ENCODE measurements around the gene ARL6IP4. TPM values are rescaled to one million over a fixed set of nuclear protein-coding genes. Genes with fewer than 3 reads are reported as not detected.

The ARL6IP4 gene
- total and polyA plus RNA-seq, 7 experiments from 2014 or later: 137 to 295 (median 186) TPM

DNA sequence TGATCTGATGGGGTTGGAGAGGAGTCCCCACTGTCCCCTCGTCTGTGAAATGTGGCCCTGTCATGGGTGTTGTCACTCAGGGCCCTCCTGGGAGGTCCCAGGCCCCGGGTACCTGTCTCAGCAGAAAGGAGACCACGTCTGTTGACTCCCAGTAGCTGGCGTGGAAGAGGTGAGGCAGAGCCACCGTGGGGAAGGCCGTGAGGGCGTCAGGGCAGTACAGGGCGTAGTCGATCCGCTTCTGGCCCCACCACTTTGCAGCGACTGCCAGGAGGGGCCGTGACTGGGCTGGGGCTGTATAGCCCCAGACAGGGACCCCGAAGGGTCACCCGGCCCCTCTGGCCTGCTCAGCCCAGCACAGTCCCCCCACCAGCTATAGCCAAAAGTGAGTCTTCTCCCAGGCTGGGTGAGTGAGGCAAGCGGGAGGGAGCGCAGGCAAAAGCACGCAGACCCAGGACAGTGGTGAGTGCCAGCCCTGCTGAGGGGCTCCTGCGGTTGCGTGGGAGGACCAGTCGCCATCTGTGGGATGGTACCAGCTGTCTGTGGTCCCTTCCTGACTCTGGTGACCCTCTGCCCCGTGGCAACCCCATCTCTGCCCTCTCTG, 8.2 kb downstream of the ARL6IP4 start:
- peaks cover 0 to 11% (median 5%) of the 10 kb centered on the region in 5 donors for H3K36me3 Mint-ChIP-seq
- Histone ChIP-seq H3K27ac (ENCODE audit: low read depth, low read length) (no peak overlapping the region), H3K4me3 (ENCODE audit: low read length) (no peak overlapping the region), H3K9me3 (ENCODE audit: control insufficient read depth in 2 of 3, low read length in 3 of 3) (no peaks in the 10 kb centered on the region), H3K4me1 (ENCODE audit: control insufficient read depth in 2 of 2, insufficient read depth in 2 of 2, low read length in 2 of 2) (no peaks in the 10 kb centered on the region), H3K36me3 (ENCODE audit: control insufficient read depth in 2 of 3, insufficient read depth in 3 of 3, low read length in 3 of 3) (peaks cover 0 to 91% (median 11%) of the 10 kb centered on the region in 3 experiments), H3K27me3 (ENCODE audit: control insufficient read depth in 2 of 2, insufficient read depth in 2 of 2, low read length in 2 of 2) (no peaks in the 10 kb centered on the region)
- H3K27ac Mint-ChIP-seq: peak overlapping the region in 1 of 9 donors; percentile 43
- DNase-seq: no peak
- H3K4me3 Mint-ChIP-seq: no peak overlapping the region
- no peak for ATAC-seq
- POLR2A ChIA-PET: no interaction called here
- no peaks in the 10 kb centered on the region for H3K27me3 Mint-ChIP-seq
- peaks cover 8 to 16% (median 13%) of the 10 kb centered on the region in 7 donors for H3K4me1 Mint-ChIP-seq
- intact Hi-C loops (cut with micrococcal nuclease): no loop called here
- CTCF ChIA-PET: no interaction called here
- H3K9me3 Mint-ChIP-seq: no peaks in the 10 kb centered on the region

DNA sequence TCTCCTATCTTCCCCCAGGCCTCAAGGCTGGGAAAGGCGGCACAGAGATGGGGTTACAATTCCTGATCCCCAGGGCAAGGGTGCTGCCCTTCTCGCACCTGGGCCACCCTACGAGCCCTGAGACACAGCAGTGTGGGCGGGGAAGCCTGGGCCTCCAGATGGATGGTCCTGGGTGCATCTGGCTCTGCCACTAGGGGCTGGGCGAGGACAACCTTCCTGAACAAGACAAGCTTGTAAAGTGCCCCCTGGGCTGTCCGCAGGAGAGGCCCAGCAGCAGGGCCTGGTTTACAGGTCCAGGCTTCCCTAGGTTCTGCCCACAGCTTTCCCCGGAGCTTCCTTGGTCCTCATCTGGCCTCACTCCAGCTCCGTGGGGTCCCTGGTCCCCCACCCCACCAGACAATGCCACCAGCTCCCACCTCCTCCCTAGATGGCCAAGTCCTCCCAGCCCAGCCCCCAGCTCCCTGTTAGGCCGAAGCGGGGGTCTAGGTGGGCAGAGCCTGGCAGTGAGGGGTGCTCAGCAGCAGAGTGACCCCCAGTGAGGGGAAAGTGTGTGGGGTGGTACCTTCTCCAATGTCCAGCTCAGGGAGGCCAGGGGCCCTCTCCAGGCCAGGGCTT, 8.9 kb downstream of the ARL6IP4 start:
- Mint-ChIP-seq H3K27ac (no peak overlapping the region), H3K4me1 (peaks cover 3 to 11% (median 8%) of the 10 kb centered on the region in 7 donors), H3K36me3 (peaks cover 0 to 11% (median 5%) of the 10 kb centered on the region in 5 donors), H3K27me3 (no peaks in the 10 kb centered on the region), H3K4me3 (no peak overlapping the region), H3K9me3 (no peaks in the 10 kb centered on the region)
- ChIA-PET CTCF (no interaction called here), POLR2A (interaction anchor here (0.9 kb wide), 1 partner anchor 244 kb away, joined by 3 read pairs; the partner anchor contains the start of genes MPHOSPH9 and MTRFR)
- intact Hi-C loops (cut with micrococcal nuclease): no loop called here
- Histone ChIP-seq H3K27ac (ENCODE audit: low read depth, low read length) (no peak overlapping the region), H3K4me3 (ENCODE audit: low read length) (no peak overlapping the region), H3K36me3 (ENCODE audit: control insufficient read depth in 2 of 3, insufficient read depth in 3 of 3, low read length in 3 of 3) (peaks cover 0 to 88% (median 11%) of the 10 kb centered on the region in 3 experiments), H3K4me1 (ENCODE audit: control insufficient read depth in 2 of 2, insufficient read depth in 2 of 2, low read length in 2 of 2) (no peaks in the 10 kb centered on the region), H3K9me3 (ENCODE audit: control insufficient read depth in 2 of 3, low read length in 3 of 3) (no peaks in the 10 kb centered on the region), H3K27me3 (ENCODE audit: control insufficient read depth in 2 of 2, insufficient read depth in 2 of 2, low read length in 2 of 2) (no peaks in the 10 kb centered on the region)
- DNase-seq: no peak
- ATAC-seq: no peak

DNA sequence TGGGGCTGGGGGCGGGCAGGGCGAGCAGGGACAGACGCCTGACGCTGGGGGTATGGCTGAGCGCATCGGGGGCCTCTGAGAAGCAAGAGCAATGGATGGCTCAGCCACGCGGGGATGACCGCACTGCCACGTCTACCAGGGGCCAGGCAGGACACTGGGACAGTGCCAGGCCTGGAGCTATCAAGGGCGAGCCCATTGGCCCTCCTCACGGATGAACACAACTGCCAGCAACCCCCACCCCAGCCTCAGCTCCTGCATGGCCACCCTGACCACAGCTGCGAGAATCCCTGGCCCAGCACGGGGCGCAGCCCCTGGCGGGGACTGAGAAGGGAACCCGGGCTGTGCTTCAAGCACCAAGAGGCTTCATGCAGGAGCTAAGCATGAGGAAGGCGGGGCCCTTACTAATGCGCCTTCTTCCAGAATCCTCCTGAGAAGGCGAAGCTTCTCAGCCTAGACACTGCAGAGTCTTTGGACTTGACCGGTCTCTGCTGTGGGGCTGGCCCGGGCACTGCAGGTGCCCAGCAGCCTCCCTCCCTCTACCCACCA, 9.5 kb downstream of the ARL6IP4 start:
- ChIA-PET CTCF (no interaction called here), POLR2A (interaction anchor here (0.6 to 0.9 kb wide), 2 partner anchors 243 to 1521 kb away, joined by 3 read pairs; partner anchors contain the start of genes MPHOSPH9 and MTRFR)
- Mint-ChIP-seq H3K36me3 (peaks cover 0 to 9% (median 3%) of the 10 kb centered on the region in 5 donors), H3K4me1 (peaks cover 0 to 5% (median 2%) of the 10 kb centered on the region in 7 donors), H3K9me3 (no peaks in the 10 kb centered on the region), H3K4me3 (no peak overlapping the region), H3K27me3 (no peaks in the 10 kb centered on the region), H3K27ac (no peak overlapping the region)
- no peak overlapping the region for H3K27ac ChIP-seq (ENCODE audit: low read depth, low read length)
- no peak for DNase-seq
- no peaks in the 10 kb centered on the region for H3K4me1 ChIP-seq (ENCODE audit: control insufficient read depth in 2 of 2, insufficient read depth in 2 of 2, low read length in 2 of 2)
- no peak for ATAC-seq
- no peak overlapping the region for H3K4me3 ChIP-seq (ENCODE audit: low read length)
- no peaks in the 10 kb centered on the region for H3K9me3 ChIP-seq (ENCODE audit: control insufficient read depth in 2 of 3, low read length in 3 of 3)
- no peaks in the 10 kb centered on the region for H3K27me3 ChIP-seq (ENCODE audit: control insufficient read depth in 2 of 2, insufficient read depth in 2 of 2, low read length in 2 of 2)
- peaks cover 0 to 88% (median 11%) of the 10 kb centered on the region in 3 experiments for H3K36me3 ChIP-seq (ENCODE audit: control insufficient read depth in 2 of 3, insufficient read depth in 3 of 3, low read length in 3 of 3)
- intact Hi-C loops (cut with micrococcal nuclease): no loop called here

- H3K27me3 Mint-ChIP-seq: no peaks in the 10 kb centered on the region
- no peak for DNase-seq
- intact Hi-C loops (cut with micrococcal nuclease): no loop called here
These were observed 10.1 kb downstream of the ARL6IP4 start for GRCh38 chr12:122990561-122990960.

GRCh38 chr12:122990961-122991622, 10.6 kb downstream of the ARL6IP4 start:
- peaks cover 0 to 89% (median 11%) of the 10 kb centered on the region in 3 experiments for H3K36me3 ChIP-seq (ENCODE audit: control insufficient read depth in 2 of 3, insufficient read depth in 3 of 3, low read length in 3 of 3)
- Mint-ChIP-seq H3K36me3 (peaks cover 0 to 8% (median 0%) of the 10 kb centered on the region in 5 donors), H3K9me3 (no peaks in the 10 kb centered on the region), H3K4me1 (no peaks in the 10 kb centered on the region), H3K4me3 (no peak overlapping the region), H3K27me3 (no peaks in the 10 kb centered on the region), H3K27ac (peak overlapping the region in 2 of 9 donors; percentile 4 to 71)
- ChIA-PET POLR2A (interaction anchor here (0.6 to 1.6 kb wide), 3 partner anchors 9 to 1981 kb away, joined by 3 read pairs; no protein-coding TSS in a partner anchor), CTCF (no interaction called here)
- no peak overlapping the region for H3K27ac ChIP-seq (ENCODE audit: low read depth, low read length)
- H3K4me1 ChIP-seq (ENCODE audit: control insufficient read depth in 2 of 2, insufficient read depth in 2 of 2, low read length in 2 of 2): no peaks in the 10 kb centered on the region
- no peak for DNase-seq
- no peak overlapping the region for H3K4me3 ChIP-seq (ENCODE audit: low read length)
- intact Hi-C loops (cut with micrococcal nuclease): no loop called here
- H3K27me3 ChIP-seq (ENCODE audit: control insufficient read depth in 2 of 2, insufficient read depth in 2 of 2, low read length in 2 of 2): no peaks in the 10 kb centered on the region
- H3K9me3 ChIP-seq (ENCODE audit: control insufficient read depth in 2 of 3, low read length in 3 of 3): no peaks in the 10 kb centered on the region
- no peak for ATAC-seq

More at GRCh38 chr12:122990561-122990960, 10.1 kb downstream of the ARL6IP4 start:
- H3K9me3 ChIP-seq (ENCODE audit: control insufficient read depth in 2 of 3, low read length in 3 of 3): no peaks in the 10 kb centered on the region
- CTCF ChIA-PET: no interaction called here
- ATAC-seq: no peak
- no peak overlapping the region for H3K4me3 Mint-ChIP-seq
- no peaks in the 10 kb centered on the region for H3K4me1 ChIP-seq (ENCODE audit: control insufficient read depth in 2 of 2, insufficient read depth in 2 of 2, low read length in 2 of 2)
- no peaks in the 10 kb centered on the region for H3K9me3 Mint-ChIP-seq
- no peak overlapping the region for H3K4me3 ChIP-seq (ENCODE audit: low read length)
- H3K27me3 ChIP-seq (ENCODE audit: control insufficient read depth in 2 of 2, insufficient read depth in 2 of 2, low read length in 2 of 2): no peaks in the 10 kb centered on the region
- peaks cover 0 to 88% (median 11%) of the 10 kb centered on the region in 3 experiments for H3K36me3 ChIP-seq (ENCODE audit: control insufficient read depth in 2 of 3, insufficient read depth in 3 of 3, low read length in 3 of 3)
- POLR2A ChIA-PET: interaction anchor here (0.6 to 0.7 kb wide), 3 partner anchors 16 to 1980 kb away, joined by 3 read pairs; no protein-coding TSS in a partner anchor
- H3K27ac Mint-ChIP-seq: peak overlapping the region in 1 of 9 donors; percentile 62
- no peak overlapping the region for H3K27ac ChIP-seq (ENCODE audit: low read depth, low read length)
- peaks cover 0 to 8% (median 0%) of the 10 kb centered on the region in 5 donors for H3K36me3 Mint-ChIP-seq
- no peaks in the 10 kb centered on the region for H3K4me1 Mint-ChIP-seq

DNA sequence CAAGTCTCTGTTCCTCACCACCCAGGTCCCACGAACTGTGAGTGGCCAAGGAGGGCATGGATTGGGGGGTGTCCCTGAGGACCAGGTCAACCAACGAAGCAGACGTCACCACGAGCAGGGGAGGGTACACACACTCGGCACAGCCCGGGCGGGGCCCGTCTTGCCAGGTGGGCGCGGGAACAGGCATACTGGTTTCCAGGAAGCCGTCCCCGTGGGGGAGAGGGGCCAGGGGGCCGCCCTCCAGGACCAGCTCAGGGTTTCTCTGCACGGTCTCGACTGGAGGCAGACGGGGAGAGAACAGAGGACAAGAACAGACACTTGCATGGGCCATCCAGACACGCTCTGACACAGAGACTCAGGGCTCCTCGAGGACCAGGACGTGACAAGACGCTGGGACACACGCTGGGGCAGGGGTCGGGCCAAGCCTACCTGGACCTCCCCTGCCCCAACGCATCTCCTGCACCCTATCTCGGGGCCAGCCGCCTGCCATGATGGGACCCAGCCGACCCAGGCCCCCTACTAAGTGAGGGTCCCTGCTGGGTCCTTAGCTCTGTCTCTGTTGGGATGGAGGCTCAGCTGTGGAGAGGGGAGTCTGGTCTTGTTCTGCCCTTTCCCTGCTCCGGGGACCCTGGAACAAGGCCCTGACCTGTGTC, 11.3 kb downstream of the ARL6IP4 start:
- DNase-seq: no peak
- Mint-ChIP-seq H3K36me3 (peaks cover 0 to 8% (median 0%) of the 10 kb centered on the region in 5 donors), H3K4me3 (no peak overlapping the region), H3K9me3 (no peaks in the 10 kb centered on the region), H3K27ac (peak overlapping the region in 2 of 9 donors; percentile 4 to 38), H3K4me1 (no peaks in the 10 kb centered on the region), H3K27me3 (no peaks in the 10 kb centered on the region)
- POLR2A ChIA-PET: interaction anchor here (1.3 to 1.6 kb wide), 2 partner anchors 9 to 10 kb away, joined by 3 read pairs; no protein-coding TSS in a partner anchor
- Histone ChIP-seq H3K36me3 (ENCODE audit: control insufficient read depth in 2 of 3, insufficient read depth in 3 of 3, low read length in 3 of 3) (peaks cover 0 to 89% (median 11%) of the 10 kb centered on the region in 3 experiments), H3K27ac (ENCODE audit: low read depth, low read length) (no peak overlapping the region), H3K9me3 (ENCODE audit: control insufficient read depth in 2 of 3, low read length in 3 of 3) (no peaks in the 10 kb centered on the region), H3K4me1 (ENCODE audit: control insufficient read depth in 2 of 2, insufficient read depth in 2 of 2, low read length in 2 of 2) (no peaks in the 10 kb centered on the region), H3K4me3 (ENCODE audit: low read length) (no peak overlapping the region), H3K27me3 (ENCODE audit: control insufficient read depth in 2 of 2, insufficient read depth in 2 of 2, low read length in 2 of 2) (no peaks in the 10 kb centered on the region)
- CTCF ChIA-PET: no interaction called here
- no peak for ATAC-seq
- intact Hi-C loops (cut with micrococcal nuclease): no loop called here

Data from naive thymus-derived CD4-positive, alpha-beta T cell (primary cell).